Stimulated activated CD8-positive, alpha-beta memory T cell treated with anti-CD3 and anti-CD28 coated beads, Interleukin-7, amount 100 ng/mL, for 1 hour (primary cell): Measurements from ENCODE around the gene PRRG3.
"Not testable (repeated sequence)": the region's sequence is repeated elsewhere in the genome, so short reads cannot be mapped to it uniquely, and the experiment has no call there.

Experiments
- DNase-seq, 2 donors: peaks; one replicate each; pipeline ENCODE4 v3.0.0-alpha.2; 2020; ENCODE audit warnings: low read depth in 2 of 2

PRRG3 gene

DNA sequence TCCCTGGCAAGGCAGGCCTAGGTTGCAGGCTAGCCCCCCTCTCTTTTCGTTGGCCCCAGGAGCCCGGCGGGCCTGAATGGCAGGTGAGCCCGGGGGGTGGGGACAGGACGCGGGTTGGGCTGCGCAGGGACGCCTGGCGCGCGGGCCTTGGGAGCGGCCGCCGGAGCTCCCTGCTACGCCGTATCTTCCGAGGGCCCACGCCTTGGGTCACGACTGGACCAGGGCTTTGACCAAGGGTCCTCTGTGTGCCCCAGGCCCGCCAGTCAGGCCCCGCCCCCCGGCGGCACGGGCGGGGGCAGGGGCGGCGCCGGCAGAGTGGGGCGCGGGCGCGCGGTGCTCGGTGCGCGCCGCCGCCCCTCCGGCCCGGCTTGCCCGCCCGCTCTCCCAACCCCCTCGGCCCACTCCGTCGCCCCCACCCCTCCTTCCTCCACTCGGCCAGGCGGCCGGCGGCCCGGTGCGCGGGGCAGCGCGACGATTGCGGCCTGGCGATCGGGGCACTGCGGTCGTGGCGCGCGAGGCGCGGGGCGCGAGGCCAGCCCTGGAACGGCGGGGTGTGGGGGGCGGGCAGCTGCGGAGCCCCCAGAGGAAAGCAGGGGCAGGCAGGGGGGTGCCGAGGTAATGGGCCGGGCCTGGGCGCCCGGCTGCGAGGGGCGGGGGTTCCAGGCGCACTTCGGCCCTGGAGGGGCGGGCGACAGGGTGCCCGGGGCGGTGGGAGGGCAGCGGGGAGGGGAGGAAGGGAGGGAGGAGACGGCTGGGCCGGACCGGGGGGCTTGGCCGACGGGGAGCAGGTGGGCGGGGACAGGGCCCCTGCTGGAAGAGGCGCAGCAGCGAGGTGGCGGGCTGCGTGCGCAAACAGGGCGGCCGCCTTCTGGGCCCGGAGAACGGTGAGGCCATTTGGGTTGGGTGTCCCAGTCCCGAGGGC lies at the start of gene PRRG3:
Gene PRRG3 (plus strand): TSS at position 798 of the 922 bp plus-strand sequence. CDS start 3,357 bp downstream, outside the sequence.
- DNase-seq = no peak

DNA sequence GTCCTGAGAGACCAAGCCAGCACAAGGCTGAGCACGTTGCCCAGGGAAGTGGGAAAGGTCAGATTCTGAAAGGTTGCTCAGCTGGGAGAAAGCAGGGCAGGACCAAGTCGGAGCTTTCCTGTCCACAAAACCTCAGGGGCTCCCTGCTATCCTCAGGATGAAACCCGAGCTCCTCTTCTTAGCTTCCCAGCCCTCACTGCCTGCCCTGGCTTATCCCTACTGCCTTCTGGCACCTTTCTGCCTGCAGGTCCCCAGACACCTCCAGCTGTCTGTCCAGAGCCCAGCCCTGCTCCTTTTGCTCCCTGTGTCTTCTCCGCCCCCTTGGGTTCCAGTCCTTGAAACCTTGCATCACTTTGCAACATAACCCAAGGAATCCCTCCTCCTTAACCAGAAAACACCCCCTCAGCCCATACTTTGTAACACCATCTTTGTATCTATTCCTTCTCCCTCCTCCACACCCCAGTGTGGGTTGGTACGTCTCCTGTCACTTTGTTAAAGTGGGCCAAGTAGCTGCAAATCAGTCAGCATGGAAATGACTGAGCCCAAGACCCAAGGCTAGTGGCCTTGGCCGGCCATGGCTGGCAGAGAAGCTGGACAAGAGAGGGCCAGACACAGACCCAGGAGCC lies 20.0 kb upstream of the PRRG3 start:
- no peak for DNase-seq

DNA sequence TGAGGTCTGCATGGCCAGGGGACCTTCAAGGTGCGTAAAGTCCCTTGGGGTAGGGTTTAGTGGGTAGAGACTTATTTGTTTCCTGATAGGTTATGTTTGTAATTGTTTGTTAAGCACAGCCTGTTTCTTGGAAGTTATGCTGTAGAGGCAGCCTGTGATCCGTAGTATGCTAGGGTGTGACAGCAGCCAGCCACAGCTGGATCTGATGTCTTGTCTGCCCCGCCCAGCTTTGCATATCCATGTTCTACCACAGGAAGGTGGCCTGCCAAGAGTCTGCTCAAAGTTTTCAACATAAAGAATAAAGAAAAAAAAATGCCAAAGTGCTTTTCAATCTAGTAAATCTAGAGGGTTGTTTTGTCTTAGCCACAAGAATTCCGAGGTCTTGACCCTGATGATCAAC lies 19.1 kb upstream of the PRRG3 start:
- no peak for DNase-seq

DNA sequence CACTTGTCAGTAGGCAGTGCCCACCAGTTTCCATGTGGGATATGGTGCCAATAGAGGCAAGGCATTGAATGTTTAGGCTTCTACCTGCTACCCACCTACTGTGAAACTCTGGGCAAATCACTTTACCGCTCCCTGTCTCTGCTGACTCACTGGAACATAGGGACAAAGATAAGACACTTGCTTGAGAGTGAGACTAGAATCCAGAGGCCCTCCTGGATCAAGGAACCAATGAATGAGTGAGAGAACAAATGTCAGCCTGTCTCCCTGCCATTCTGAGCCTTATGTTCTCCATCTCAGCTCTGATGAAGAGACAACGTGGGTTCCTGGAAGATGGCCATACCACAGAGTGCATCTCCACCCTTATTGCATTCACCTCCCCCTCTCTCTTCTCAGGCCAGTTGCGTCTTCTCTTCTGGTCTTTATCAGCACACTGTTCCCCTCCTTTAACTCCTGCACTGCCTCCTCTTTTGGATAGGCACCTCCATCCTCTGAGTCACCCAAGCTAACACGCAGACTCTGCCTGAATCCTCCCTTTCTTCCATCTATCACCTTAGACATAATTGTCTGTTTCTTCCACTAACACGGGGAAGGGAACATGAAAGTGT lies 15.4 kb upstream of the PRRG3 start:
- DNase-seq = no peak

DNA sequence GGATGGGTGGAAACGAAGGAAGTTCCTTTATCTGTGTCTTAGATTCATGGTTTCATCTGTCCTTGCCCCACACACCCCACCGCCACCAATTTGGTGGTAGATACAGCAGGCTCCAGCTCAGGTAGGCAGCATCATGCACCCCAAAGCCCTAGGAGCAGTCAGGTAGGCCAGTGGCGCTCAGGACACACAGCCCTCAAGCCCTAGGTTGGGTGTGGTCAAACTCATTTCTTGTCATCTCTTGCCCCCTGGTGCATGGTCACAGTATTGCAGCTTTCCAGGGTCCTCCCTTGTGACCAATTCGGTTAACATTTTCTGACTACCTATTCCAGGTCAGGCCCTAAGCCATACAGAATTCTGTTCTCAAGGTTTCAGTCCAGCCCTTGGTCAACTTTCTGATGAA lies 14.5 kb upstream of the PRRG3 start:
- peak; percentile 2 to 10 for DNase-seq

DNA sequence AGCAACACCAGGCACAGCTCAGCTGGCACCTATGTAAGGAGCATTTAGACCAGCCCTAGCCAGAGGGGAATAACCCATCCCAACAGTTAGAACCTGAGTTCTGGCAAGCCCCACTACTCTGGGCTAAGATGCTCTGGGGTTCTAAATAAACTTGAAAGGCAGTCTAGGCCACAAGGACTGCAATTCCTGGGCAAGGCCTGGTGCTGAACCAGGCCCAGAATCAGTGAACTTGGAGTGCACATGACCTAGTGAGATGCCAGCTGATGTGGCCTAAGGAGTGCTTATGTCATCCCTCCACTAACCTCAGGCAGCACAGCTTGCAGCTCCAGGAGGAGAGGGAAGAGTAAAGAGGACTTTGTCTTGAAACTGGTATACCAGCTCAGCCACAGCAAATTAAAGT lies 7.6 kb upstream of the PRRG3 start:
- DNase-seq = no peak

DNA sequence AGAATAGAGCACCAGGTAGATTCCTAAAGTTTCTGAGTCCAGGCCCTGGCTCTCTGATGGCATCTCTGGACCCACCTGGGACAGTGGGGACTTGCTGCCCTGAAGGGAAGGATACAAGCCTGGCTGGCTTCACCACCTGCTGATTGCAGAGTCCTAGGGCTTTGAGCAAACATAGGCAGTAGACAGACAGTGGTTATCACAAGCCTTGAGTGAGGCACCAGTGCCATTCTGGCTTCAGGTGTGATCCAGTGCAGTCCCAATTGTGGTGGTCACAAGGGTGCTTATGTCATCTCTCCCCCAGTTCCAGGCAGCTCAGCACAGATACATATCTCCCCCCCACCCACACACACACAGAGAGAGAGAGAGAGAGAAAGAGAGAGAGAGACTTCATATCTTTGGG lies 6.6 kb upstream of the PRRG3 start:
- DNase-seq = no peak

DNA sequence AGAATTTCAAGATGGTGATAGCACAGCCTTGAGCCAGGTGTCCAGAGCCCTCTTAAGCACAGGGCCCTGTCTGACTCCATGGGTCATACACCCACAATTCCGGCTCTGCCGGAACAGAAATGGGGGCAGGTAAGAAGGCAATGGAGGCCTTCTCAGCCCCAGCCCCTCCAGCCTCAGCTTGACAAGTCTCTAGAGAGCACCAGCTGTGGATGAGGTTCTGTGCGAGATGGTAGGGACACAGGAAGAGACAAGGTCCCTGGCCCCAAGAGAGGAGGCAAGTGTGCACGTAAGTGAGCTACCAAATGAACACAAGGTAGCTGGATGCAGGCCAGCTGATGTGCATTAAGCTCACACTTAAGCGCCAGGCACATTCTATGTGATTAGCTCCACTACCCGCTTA lies 2.4 kb upstream of the PRRG3 start:
- DNase-seq = no peak

DNA sequence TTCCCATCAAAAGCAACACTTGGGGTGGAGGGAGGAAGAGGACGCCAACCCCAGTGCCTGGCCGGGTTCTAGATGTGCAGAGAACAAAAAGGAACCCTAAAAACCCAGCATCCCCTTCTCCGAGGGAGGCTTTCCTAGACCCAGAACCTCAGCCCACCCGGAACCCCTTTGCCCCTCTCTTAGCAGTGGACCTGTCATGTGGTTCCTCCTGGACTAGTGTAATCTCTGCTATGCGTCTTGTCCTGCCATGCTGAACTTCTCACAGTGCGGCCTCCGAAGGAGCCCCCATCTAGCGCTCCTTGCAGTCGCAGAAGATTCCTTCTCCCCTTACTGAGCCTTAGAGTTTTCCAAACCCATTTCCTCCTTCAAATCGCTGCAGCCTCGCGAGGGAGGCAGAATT lies 1.1 kb upstream of the PRRG3 start:
- DNase-seq = no peak

DNA sequence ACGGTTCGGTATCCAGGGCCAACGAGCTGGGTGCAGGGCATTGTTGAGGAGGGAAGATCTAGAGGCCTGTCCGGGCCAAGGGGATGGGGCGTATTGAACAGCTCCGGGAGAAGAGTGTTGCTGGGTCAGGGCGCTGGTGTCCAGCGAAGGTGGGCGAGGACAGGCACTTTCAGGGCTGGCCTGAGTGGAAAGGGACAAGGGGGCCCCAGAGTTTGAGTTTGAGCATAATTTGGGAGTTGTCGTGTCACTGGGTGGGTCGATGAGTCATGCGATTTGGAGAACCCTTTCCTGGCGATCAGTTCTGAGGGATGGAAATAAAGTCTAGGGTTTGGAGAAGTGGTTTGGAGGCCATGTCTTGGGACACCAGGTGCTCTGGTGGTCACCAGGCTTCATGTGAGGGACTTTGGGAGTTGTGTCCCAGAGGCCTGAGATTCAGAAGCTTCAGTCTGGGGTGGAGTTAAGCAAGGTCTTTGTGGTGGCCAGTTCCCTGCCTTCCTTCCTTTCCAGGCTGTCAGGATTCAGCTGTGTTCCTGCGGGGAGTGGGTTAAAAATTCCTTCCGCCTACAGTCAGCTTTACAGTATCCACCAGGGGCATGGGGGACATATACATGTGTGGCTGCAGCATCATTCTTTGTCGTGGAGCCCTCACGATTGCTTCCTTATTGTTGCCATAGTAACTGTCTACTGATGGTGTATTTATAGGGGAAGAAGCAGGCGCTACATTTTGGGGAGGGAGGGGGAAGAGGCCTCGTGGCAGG lies 504 bp downstream of the PRRG3 start:
- DNase-seq = no peak

DNA sequence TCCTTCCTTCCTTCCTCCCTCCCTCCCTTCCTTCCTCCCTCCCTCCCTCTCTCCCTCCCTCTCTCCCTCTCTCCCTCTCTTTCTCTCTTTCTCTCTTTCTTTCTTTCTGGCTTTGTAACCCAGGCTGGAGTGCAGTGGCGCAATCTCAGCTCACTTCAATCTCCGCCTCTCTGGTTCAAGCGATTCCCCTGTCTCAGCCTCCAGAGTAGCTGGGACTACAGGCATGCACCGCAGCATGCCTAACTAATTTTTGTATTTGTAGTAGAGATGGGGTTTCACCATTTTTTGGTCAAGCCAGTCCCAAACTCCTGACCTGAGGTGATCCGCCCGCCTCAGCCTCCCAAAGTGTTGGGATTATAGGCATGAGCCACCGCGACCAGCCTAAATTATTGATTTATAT lies 1.8 kb downstream of the PRRG3 start:
- not testable (repeated sequence) for DNase-seq

DNA sequence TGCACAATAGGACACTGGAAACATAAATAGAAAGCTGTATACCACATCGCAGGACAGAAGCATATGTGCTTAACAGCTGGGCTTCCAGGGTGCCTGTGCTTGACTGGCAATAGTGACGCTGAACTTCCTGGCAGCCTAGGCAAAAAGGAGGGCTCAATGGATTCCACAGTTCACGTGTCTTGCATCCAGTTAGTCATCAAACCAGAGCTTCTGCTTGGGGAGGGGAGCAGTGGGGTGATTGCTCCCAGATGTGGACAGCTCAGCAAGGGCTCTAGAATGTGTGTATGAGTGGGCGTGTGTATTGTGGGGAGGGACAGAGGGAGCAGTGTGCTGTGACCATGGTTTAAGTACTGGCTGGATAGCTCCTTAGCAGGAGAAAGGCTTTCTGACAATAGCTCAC lies 2.3 kb downstream of the PRRG3 start:
- no peak for DNase-seq

DNA sequence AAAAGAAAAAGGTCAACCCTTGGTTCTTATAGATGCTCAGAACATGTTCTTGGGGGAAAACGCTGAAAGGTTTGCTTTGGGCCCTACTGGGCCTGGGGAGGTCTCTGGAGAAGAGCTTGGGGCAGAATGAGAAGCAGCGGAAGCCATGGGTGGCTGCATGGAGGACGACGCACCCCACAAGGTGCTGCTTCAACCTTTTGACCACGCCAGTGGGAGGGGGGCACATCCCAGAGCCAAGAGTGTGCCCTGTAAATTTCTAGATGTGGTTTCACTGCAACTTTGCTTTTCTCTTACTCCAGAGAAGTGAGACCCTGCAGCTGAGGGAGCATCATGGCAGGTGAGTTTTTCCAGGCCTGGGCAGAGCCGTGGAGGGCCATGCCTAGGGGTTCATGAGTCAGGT lies 3.2 kb downstream of the PRRG3 start:
- DNase-seq = no peak

DNA sequence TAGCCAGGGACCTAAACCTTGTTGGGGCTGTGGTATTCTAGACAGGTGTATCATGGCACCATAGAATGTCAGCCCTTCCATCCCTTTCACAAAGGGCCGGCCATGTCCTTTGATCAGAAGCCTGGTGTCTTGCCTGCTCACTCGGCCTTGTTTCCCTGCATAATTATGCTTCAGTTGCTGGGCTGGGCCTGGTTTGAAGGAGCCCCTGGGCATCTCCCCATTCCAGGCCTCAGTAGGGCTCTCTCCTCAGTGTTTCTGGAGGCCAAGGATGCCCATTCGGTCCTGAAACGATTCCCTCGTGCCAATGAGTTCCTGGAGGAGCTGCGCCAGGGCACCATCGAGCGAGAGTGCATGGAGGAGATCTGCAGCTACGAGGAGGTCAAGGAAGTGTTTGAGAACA lies 4.5 kb downstream of the PRRG3 start:
- DNase-seq = no peak

DNA sequence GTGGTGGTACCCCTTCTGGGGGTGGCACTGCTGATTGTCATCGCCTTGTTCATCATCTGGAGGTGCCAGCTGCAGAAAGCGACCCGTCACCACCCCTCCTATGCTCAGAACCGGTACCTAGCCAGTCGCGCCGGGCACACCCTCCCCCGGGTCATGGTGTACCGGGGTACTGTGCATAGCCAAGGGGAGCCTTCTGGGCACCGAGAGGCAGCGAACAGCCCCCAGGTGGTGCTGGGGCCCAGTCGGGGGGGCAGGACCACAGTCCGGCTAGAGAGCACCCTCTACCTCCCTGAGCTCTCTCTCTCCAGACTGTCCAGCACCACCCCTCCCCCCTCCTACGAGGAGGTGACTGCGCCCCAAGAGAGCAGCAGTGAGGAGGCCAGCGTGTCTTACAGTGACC lies 5.3 kb downstream of the PRRG3 start:
- DNase-seq = no peak

DNA sequence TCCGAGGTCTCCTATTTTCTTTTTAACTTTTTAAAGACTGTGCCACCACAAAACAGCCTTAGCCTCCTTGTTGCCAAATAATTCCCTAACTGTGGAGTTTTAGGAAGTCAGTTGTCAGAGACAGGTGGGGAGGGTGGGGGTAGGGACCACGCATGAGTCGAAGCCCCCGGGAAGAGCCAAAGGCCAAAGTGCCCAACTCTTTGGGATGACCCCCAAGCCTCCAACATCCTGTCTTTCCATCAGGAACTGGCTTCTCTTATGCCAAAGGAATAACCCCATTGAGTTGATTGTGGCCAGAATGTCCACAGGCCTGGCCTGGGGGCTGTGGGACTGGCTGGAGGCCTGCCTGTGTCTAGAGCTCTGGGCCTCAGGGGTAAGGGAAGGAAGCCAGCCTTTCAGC lies 5.8 kb downstream of the PRRG3 start:
- DNase-seq = no peak

DNA sequence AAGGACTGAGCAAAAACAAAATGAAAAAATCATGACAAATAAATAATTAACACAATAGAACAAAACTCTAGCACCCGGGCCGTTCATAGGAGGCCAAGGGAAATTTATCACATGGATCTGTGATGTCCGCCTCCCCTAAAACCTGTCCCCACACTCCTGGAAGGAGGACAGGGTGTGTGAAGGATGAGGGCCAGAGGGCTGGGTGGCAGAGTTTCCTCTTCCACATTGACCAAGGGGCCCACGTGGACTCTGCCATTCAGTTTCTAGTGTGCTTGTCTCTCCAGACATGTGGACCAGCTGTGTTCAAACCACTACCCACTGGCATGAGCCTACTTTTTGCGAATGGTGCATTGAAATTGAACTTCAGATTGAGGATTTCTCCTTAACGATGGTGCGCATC lies 6.3 kb downstream of the PRRG3 start:
- no peak for DNase-seq

DNA sequence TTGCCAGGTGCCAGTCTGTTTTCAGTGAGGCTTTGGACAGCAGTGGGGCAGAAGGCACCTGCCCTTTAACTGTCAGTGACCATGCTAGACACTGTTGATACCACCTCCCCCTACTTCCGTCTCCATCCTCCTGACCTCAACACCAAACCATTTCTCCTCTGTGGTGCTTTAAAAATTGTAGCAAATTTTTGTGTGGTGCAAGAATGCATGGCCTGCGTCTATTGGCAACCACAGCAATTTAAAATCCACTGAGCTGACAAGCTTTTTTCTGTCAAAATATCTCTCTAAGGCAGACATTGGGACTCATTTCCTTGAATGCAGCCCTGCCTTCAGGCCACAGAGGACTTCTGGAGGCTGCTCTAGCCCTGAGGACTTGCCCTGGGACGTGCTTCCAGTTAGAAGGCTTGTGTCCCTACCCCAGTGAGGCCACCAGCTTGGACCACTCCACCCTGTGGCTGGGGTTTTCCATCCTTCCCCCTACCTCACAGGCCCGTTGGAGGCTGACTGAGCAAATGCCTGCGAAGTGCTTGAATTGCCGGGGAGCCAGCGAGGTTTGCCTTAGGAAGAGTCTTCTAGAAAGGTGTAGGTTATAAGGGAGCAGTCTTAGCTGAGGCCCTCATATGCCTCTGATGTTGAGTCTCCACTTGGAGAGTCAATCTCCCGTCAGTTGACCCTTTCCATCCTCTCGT lies 6.9 kb downstream of the PRRG3 start:
- no peak for DNase-seq

DNA sequence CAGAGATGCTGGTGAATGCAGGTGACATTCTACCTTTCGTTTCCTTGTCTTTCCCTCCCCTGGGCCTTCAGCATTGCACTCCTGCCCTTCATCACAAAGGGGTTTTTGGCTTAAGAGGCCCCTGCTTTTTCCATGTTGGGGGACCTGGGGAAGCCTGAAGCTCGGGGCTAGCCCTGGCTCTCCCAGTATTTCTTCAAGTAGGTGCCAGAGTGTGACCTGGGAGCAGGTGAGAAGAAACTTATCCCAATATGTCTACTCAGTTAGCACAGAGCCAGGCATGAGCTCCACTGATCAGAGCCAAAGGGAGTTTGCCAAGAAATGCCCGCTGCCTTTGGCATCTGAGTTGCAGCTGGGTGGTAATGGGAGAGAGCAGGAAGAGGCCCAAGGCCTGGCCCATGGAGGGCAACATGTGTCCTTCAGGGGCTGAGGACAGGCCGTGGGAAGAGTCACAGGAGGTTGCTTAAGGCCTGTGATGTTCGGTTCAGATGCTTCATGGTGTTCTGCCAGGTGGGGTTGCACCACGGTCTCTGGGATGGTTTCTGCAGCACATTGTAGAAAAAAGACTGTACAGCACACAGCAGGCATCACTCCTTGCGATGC lies 7.6 kb downstream of the PRRG3 start:
- DNase-seq = no peak

DNA sequence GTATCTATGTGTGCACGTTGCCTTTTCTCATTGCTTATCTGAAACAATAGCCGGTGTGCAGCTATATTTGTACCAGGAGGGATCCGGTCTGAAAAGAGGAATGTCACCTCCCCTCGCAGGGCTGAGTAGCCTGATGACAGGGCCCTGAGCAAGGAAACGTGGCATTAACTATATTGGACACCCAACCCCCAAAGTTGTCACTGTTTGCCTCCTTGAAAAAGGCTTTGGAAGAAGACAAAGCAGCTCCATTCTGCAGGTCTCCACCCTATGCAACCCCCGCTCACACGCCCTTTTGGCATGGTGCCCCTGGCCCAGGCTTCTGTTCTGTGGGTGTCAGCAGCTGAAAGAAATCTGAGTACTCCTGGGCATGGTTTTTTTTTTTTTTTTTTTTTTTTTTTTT lies 8.2 kb downstream of the PRRG3 start:
- DNase-seq = no peak

DNA sequence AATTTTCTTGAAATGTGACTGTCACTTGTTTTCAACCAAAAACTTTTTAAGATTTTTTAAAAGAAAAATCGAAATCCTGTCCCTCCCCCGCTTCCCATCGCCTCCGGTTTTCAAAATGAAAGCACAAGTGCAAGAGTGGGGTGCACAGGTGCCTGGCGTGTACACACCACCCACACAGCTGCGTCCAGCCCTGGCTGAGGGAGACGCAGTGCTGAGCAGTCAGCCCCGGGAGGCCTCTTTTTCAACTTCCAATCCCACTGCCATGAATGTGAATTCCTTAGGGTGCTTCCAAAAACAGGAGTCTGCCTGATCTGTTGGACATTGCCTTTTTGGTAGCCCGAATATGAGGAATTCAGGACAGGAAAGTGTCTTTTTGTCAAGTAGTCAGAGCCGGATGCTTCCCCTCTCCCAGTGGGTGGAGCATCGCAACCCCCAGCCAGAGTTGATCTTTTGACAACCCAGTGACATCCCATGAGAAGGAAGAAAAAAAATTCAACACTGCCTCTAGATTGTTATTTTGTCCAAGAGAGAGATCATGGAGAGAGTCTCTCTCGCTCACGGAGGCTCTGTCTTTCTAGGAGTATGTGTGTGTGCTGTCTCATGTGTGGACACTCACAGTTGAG lies 8.9 kb downstream of the PRRG3 start:
- DNase-seq = no peak
